Prostate gland (tissue), 2 donors: ENCODE measurements around the gene KCNMB1. TPM values are rescaled to one million over a fixed set of nuclear protein-coding genes. Genes with fewer than 3 reads are reported as not detected.

Experiments used
- DNase-seq: peaks from one replicate; pipeline ENCODE4 v3.0.0-alpha.2; 2019; ENCODE audit warnings: low spot score
- H3K27ac ChIP-seq, 2 donors: fragments of 200-600 bp; sonication (generic); 2 replicates each; pipeline ENCODE4 v1.5.1; 2017 to 2019
- H3K27me3 ChIP-seq: fragments of 200-600 bp; sonication (generic); replicated peaks from 2 replicates; pipeline ENCODE4 v1.5.1; 2019; ENCODE audit not compliant: insufficient read depth
- H3K36me3 ChIP-seq, 2 donors: fragments of 200-600 bp; sonication (generic); 1 replicate in 1 of 2; 2 replicates in 1 of 2; pipeline versions ENCODE4 v1.5.1 to v1.8.1; 2017 to 2019
- H3K4me1 ChIP-seq: fragments of 200-600 bp; sonication (generic); replicated peaks from 2 replicates; pipeline ENCODE4 v1.5.1; 2019
- H3K4me3 ChIP-seq, 2 donors: fragments of 200-600 bp; sonication (generic); 2 replicates each; pipeline ENCODE4 v1.5.1; 2017 to 2019
- H3K9me3 ChIP-seq: fragments of 200-600 bp; sonication (generic); 2 replicates; pipeline ENCODE4 v1.5.1; 2017
- CTCF ChIP-seq, 4 experiments: fragments of 200-600 bp in 2 of 4; fragments of 450-650 bp in 2 of 4; sonication (generic) in 2 of 4; IDR thresholded peaks; 1 replicate in 3 of 4; 2 replicates in 1 of 4; pipeline ENCODE4 v1.5.1; 2016 to 2019; ENCODE audit warnings: antibody characterized with exemption in 4 of 4, mild to moderate bottlenecking in 2 of 4, moderate library complexity in 2 of 4
- POLR2A ChIP-seq: fragments of 450-650 bp; IDR thresholded peaks from one replicate; pipeline ENCODE4 v1.6.1; 2016; ENCODE audit warnings: antibody characterized with exemption, mild to moderate bottlenecking
- POLR2AphosphoS5 ChIP-seq: sonication (generic); formaldehyde crosslinking; IDR thresholded peaks from one replicate; pipeline ENCODE4 v1.6.1; 2017; ENCODE audit warnings: antibody characterized with exemption
- WGBS: methylation state at CpG from one replicate; pipeline ENCODE4 v1.1.5; 2018; 5-methylcytosine and 5-hydroxymethylcytosine counted together
- intact Hi-C: fragments of 100-400 bp; cut with DNase I; formaldehyde crosslinking; loops from one replicate; pipeline ENCODE4 v1.14.2; 2022
- total RNA-seq, 2 donors: library from RNA; depleted of rRNA; stranded (reverse); fragments of >200 nt; gene quantifications; one replicate each; pipeline ENCODE4 v1.1.0, GENCODE V29; 2016

The KCNMB1 gene
- total RNA-seq, 2 donors from 2014 or later: 5.9 to 9.1 TPM

DNA sequence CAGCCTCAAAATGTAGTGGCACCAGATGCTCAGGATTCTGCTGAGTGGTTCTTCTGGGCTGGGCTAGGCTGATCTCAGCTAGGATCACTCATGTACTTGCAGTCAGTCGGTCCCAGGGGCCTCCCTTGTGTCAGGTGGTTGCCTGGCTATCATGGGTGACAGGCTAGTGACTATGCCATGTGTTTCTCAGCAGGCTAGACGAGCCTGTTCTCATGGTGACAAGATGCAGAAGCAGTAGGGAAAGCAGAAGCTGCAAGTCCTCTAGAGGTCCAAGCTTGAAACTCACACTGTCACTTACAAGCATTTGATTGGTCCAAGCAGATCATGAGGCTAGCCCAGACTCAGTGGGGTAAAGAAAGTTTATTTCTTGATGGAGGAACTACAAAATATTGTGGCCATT is 15.2 kb upstream of the KCNMB1 start:
- H3K4me1 ChIP-seq: no peaks in the 10 kb centered on the region
- intact Hi-C loops: no loop called here
- no peak for DNase-seq
- TF ChIP-seq POLR2A (no peak), POLR2AphosphoS5 (no peak), CTCF (IDR thresholded peaks at IDR 0.05) (no peak)
- WGBS: 72% methylated on average over 2 of the region's 2 CpGs
- no peaks in the 10 kb centered on the region for H3K9me3 ChIP-seq
- no peaks in the 10 kb centered on the region for H3K36me3 ChIP-seq
- no peak overlapping the region for H3K27ac ChIP-seq
- H3K4me3 ChIP-seq: no peak overlapping the region
- H3K27me3 ChIP-seq: no peaks in the 10 kb centered on the region

- TF ChIP-seq CTCF (IDR thresholded peaks at IDR 0.05) (no peak), POLR2A (no peak), POLR2AphosphoS5 (no peak)
- Histone ChIP-seq H3K27ac (no peak overlapping the region), H3K27me3 (no peaks in the 10 kb centered on the region), H3K4me1 (no peaks in the 10 kb centered on the region), H3K9me3 (no peaks in the 10 kb centered on the region), H3K4me3 (no peak overlapping the region), H3K36me3 (no peaks in the 10 kb centered on the region)
- DNase-seq: no peak
- intact Hi-C loops: no loop called here
- WGBS: 84% methylated on average over 4 of the region's 4 CpGs
Observed at GRCh38 chr5:170403675-170404074, 14.5 kb upstream of the KCNMB1 start.

DNA sequence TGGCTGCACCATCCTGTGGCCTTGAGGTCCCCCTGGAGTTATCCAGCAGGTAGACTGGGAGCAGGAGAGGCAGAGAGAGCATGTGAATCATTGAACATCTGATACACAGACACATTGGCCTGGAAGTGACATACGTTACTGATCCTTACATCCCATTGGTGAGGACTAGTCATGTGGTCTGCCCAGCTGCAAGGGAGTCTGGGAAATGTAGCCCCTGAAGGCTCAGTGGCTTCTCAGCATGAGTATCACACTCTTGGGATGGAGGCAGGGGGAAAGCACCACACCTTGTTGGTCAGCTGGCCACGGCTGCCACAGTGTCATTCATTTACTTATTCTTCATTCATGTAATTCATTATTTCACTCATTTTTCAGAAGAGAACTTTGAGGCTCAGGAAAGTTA is 13.3 kb upstream of the KCNMB1 start:
- no peak for DNase-seq

DNA sequence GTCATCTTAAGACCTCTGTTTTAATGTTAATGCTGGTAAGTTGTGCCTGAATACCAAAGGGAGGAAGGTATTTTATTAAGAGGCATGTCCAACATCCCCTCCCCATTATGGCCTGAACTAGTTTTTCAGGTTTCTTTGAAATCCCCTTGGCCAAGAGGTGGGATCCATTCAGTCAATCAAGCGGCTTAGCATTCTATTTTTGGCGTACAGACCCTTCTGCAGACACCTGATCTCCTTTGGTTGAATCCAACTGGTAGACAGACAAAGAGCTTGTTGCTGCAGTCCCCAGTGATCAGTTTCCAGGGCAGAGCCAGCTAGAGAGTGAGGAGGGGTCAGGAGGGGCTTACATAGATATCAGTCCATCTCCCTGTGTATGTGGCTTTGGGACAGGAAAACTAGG is 7.9 kb upstream of the KCNMB1 start:
- Histone ChIP-seq H3K4me1 (no peaks in the 10 kb centered on the region), H3K4me3 (no peak overlapping the region), H3K36me3 (no peaks in the 10 kb centered on the region), H3K27ac (no peak overlapping the region), H3K27me3 (no peaks in the 10 kb centered on the region), H3K9me3 (no peaks in the 10 kb centered on the region)
- TF ChIP-seq POLR2A (no peak), POLR2AphosphoS5 (no peak), CTCF (IDR thresholded peaks at IDR 0.05) (no peak)
- 36% methylated on average over 2 of the region's 2 CpGs for WGBS
- intact Hi-C loops: no loop called here
- no peak for DNase-seq

More for the DNA sequence above, 13.3 kb upstream of the KCNMB1 start:
- 100% methylated on average over 2 of the region's 2 CpGs for WGBS
- Histone ChIP-seq H3K27me3 (no peaks in the 10 kb centered on the region), H3K4me3 (no peak overlapping the region), H3K36me3 (no peaks in the 10 kb centered on the region), H3K9me3 (no peaks in the 10 kb centered on the region), H3K27ac (no peak overlapping the region), H3K4me1 (no peaks in the 10 kb centered on the region)
- TF ChIP-seq POLR2A: no peak
- TF ChIP-seq CTCF (IDR thresholded peaks at IDR 0.05): no peak
- no peak for TF ChIP-seq POLR2AphosphoS5
- intact Hi-C loops: no loop called here

- Histone ChIP-seq H3K36me3 (no peaks in the 10 kb centered on the region), H3K27me3 (no peaks in the 10 kb centered on the region), H3K4me3 (no peak overlapping the region), H3K27ac (no peak overlapping the region), H3K4me1 (no peaks in the 10 kb centered on the region), H3K9me3 (no peaks in the 10 kb centered on the region)
- 75% methylated on average over 8 of the region's 8 CpGs for WGBS
- intact Hi-C loops: loop anchor here (5.0 kb wide), 1 partner anchor 127 kb away; no protein-coding TSS in a partner anchor
- TF ChIP-seq POLR2A (no peak), POLR2AphosphoS5 (no peak), CTCF (IDR thresholded peaks at IDR 0.05) (no peak)
- DNase-seq: no peak
Observed at GRCh38 chr5:170393958-170394357, 4.8 kb upstream of the KCNMB1 start.
